AG08396 (cell line): ENCODE results near the gene SLIT3.

Source experiments
- DNase-seq: peaks from one replicate; pipeline ENCODE4 v3.0.0; 2012; ENCODE audit warnings: low spot score, mixed read lengths

SLIT3 gene

GRCh38 chr5:169300468-169301385, at the start of gene SLIT3:
Gene SLIT3 (minus strand): TSS chr5:169301139. CDS start chr5:169300709, 430 bp downstream.
- DNase-seq = peak; percentile 89

DNA sequence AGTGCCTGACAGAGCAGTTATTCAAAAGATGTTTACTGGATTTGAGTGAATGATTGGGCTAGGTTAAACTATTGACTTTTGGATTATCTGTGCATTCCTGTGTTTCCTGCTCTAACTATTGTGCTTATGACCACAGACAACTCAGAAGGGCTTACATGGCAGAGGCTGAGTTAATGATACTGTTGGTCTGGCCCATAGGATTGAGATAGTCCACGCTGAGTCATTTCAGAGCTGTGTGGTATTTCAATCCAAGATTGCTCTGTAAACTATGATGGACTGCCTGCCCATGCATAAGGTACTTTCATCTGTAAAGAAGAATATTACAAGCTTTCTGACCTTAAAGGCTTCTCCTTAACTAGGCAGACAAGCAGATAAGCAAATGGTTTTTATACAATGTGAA, 49.1 kb upstream of the SLIT3 start:
- DNase-seq = peak; percentile 37

DNA sequence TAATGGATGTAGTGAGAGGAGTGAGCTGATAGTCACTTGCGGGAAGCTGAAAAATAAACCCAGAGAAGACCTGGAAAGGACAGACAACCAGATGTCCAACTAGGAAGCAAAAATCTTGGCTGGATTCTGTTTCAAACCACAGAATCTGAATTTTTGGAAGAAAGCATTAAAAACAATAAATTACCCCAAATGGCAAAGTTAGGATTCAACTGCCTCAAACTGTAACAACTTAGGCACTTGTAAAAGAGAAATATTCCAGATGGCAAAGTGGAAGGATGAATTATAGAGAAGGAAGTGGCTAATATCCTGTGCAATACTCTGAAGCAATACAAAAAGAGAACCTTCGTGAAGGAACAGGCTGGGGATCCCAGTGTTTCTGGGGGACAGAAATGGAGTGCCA, 46.8 kb upstream of the SLIT3 start:
- DNase-seq = no peak

DNA sequence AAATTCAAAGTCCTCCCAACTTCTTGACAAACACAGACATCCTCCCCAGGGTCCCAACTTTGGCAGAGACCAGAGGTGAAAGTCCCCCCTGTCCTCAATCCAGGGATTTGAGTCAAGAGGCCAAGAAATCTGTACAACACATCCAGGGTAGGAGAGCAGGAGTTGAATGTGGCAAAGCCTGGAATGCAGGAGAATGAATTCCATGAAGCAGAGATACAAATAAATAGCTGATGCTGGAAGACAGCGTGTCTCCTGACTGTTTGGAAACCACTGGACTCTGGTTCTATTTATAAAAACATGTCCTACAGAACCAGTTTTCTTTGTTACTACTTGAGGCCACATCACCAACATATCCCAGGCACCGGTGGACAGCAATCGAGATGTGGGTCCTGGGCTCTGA, 43.7 kb upstream of the SLIT3 start:
- DNase-seq = peak; percentile 52

DNA sequence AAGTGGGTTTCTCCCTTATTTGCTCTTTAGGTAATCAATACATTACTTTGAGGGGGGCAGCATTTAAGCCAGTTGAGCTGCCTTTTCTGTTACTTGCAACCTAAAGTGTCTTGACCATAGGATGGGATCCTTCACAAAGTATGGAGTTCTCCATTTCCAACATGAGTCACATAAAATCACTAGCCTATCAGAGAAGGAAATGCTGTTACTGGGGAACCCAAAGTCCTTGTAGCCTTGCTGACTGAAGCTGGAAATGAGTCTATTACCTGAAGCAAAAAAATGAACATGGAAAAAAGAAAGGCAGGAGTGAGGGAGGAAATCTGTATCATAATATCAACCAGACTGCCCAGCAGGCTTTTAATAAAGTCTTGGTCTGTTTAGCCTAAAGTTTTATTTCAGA, 42.8 kb upstream of the SLIT3 start:
- DNase-seq = no peak

DNA sequence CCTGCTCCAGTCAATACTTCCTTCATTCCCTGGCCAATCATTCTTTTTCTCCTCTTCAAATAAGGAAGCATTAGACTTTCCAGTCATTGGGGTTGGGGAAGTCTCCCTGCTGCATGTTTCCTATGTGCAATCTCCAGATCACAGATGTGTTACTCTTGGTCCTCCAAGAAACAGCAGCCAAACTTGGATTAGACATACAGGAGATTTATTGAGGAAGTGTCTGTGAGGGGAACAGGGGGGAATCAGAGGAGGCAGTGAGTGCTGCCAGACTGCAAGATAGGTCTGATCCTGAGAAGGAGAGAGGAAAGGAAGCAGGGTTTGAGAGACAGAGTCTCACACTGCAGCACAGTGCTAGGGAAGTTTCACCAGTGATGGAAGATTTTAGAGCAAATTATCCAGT, 40.6 kb upstream of the SLIT3 start:
- DNase-seq = no peak

DNA sequence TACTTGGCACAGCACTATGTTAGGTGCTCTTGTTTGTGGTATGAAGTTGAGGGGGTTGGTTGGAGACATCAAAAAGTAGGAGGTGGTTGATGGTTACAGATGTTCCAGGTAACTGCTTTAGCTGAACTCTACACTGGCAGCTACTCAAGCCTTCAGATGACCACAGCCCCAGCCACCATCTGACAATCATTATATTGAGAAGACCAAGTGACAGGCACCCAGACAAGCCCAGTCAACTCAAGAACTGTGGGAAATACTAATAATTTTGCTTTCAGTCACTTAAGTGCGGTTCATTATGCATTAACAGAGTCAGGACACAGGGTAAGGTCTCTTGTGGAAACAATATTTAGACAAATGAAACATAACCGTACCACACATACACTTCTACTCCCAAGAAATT, 38.9 kb upstream of the SLIT3 start:
- DNase-seq = no peak

GRCh38 chr5:169336242-169336641, 35.3 kb upstream of the SLIT3 start:
- no peak for DNase-seq

DNA sequence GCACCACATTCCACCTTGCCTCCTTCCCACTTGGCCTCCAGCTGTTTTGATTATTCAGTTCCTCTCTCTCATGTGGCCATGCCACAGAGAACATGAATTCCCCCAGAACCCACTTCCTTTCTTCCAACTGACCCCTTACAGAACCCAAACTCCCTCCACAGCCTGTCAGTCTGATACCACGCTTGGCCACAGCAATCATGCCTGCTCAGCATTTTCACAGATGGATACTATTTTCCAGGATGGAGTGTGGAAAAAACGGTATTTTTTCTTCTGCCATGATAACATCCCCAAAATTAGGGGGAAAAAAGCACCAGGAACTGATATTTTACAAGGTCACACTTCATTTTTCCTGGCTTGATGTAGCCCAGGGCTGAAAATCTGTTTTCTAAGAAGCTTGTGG, 34.9 kb upstream of the SLIT3 start:
- no peak for DNase-seq

- DNase-seq = no peak
Observed at GRCh38 chr5:169333518-169333917, 32.6 kb upstream of the SLIT3 start.

- DNase-seq = no peak
Observed at GRCh38 chr5:169331292-169331852, 30.4 kb upstream of the SLIT3 start.

DNA sequence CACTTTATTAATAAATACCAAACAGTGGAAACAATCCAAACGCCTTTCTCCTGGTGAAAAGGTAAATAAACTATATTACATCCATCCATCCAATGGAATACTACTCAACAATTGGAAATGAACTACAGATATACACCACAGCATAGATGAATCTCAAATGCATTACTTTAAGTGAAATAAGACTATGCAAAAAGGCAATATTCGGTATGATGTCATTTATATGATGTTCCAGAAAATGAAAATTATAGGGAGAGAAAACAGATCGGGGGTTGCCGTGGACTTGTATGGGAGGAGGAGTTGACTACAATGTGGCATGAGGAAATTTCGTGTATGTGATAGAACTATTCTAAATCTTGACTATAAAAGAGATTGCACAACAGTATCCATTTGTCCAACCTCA, 27.5 kb upstream of the SLIT3 start:
- no peak for DNase-seq

DNA sequence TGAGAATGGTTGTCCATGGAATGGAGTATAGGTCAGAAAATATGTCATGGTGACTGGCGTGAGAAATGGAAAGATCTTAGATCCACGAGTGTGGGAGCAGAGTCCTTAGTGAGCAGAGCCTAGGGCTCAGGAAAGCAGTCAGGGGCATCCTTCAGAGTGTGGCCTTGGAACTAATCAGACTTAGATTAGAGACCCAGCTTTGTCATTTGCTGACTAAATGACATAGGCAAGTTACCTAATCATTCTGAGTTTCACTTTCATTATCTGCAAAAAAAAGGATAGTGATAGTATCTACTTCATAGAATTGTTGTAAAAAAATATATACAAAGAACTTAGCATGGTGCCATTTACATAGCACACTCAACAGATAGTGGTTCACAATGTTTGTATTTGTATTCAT, 24.3 kb upstream of the SLIT3 start:
- no peak for DNase-seq

DNA sequence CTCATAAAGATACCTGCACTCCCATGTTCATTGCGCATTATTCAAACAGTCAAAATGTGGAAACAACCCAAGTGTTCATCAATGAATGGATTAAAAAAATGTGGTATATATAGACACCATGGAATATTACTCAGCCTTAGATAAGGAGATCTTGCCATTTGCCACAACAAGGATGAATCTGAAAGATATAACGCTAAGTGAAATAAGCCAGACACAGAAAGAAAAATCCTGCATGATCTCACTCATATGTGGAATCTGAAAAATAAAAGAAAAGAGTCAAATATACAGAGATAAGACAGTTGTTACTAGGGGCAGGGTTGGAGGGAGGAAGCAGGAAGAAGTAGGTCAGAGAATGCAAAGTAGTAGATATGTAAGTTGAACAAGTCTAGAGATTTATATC, 17.6 kb upstream of the SLIT3 start:
- DNase-seq = no peak

- DNase-seq = no peak
Observed at GRCh38 chr5:169307646-169308045, 6.7 kb upstream of the SLIT3 start.

GRCh38 chr5:169305366-169305765, 4.4 kb upstream of the SLIT3 start:
- no peak for DNase-seq

DNA sequence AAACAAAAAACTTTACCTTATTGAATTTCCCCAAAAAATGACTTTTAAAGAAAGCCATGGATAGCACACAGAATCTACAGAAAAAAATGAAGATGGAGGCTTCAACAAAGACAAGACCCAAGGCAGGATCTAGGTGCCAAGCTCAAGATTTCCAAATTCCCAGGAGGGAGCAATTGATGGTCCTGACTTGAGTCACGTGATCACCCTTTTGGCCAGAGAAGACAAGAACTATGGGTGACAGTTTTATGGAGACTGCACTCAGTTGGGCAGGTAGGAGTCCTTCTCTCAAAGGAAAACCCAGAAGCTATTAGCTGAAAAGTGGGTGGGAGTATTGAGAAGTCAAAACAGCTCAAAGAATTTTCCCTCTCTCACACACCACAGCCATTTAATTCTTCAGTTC, 3.2 kb upstream of the SLIT3 start:
- DNase-seq = no peak

DNA sequence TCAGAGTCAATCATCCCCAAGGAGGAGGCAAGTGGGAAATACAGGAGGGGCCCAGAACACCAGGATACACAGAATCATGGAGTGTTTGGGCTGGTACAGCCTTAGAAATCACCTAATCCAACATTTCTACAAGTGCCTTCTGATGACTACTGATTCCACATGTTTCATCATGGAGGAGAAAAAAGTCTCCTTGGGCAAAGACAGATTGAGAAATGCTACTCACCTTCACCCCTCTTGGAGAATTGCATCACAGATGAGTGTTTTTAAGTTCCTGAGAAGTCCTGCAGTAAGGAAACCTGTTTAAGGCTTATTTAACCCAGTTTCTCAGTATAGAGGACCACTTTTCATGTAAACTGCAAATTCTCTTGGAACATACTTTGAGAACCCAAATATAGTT, 2.2 kb upstream of the SLIT3 start:
- no peak for DNase-seq

DNA sequence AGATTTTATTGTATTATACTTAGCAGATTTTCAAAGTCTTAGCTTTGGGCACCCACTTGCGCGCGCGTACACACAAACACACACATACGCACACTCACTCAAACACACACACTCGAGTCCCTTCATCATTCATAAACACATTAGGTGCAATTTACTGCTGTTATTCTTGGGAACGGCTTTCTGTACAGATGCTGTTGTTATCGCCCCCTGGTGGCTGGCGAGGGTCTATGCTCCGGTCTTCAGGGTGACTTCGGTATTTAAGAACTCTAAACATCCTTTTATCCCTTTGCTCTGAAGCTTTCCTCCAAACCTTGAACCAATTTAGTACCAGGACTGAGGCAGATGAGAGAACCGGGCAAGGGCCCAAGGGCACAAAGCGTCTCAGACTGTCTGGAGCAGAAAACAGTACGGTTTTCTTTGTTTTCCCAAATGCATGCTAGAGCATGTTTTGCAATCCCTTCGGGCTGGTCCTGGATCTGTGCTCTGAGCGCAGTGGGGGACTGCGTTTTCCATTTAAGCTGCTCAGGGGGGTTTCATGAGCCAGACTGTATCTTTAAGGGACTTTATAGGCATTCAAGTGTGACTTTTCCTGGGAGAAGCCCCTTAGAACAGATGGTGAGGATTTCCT, 1.7 kb upstream of the SLIT3 start:
- DNase-seq = peak; percentile 73

GRCh38 chr5:169301986-169302385, 1.0 kb upstream of the SLIT3 start:
- no peak for DNase-seq

DNA sequence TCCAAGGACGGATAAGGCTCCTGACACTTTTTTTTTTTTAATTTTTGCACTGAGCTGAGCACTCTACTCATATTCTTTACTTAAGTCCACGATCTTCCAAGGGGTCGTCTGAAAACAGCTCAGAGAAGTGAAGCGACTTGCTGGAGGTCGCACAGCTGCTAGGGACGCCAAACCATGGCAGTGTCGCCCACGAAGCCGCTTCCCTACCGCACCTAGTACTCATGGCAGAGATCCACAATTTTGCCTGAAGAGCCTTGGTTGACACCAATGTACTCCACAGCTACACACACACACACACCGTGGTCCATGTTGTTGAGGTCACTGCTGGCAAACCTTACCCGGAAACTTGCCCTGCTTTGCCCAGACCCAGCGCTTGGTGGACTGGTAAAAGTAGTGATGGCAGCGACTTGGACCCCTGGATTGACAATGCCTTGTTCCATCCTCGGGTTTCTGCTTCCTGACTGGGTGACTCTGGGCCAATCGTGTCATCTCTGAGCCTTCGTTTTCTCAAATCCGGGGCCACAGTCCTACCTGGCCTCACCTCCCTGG, 521 bp upstream of the SLIT3 start:
- DNase-seq = no peak

DNA sequence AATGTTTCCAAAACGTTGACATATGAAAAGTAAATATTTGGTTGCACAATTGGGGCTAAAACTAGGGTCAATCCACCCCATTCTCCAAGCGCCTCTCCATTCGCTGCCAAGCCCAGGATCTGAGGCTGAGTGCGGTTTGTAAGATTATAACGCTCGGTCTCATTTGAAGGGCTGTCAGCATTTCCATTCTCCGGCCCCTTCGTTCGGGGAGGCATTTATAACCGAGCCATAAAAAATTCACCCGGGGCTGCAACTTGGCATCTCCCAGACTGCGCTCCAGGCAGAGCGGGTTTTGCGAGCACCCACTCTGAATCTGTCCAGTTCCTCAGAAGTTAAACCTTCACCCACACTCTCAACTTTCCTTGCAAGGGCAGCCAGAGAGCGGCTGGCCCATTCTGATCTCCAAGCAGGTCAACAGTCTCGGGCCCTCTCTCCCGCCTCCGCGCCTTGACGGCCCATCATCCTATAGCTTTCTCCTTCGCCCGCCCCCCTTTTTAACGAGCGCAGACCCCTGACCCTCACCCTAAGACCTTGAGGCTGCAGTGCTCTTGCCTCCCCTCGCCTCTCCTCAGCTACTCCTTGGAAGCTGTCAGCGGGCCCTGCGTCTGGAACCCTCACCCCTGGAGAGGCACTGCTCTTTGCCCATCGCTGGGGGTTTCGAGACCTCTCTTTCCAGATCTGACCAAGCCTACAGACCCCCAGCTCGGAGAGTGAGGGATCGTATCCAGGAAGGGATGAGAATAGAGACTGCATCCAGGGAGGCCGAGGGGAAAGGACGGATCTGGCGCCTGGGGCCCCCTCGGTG, 1.1 kb downstream of the SLIT3 start:
- peak; percentile 21 for DNase-seq
